IPS-20b (cell line): ENCODE data around the gene NUDT4B.
"Not testable (repeated sequence)": the region's sequence is repeated elsewhere in the genome, so short reads cannot be mapped to it uniquely, and the experiment has no call there.

ENCODE experiments used
- H3K27ac ChIP-seq: one replicate; pipeline ENCODE4 v1.5.1; 2013; ENCODE audit warnings: low read length
- H3K27me3 ChIP-seq: 2 replicates; pipeline ENCODE4 v1.6.1; 2013; ENCODE audit warnings: mild to moderate bottlenecking, low read length, inconsistent platforms; ENCODE audit not compliant: insufficient read depth
- H3K36me3 ChIP-seq: 2 replicates; pipeline ENCODE4 v1.6.1; 2013; ENCODE audit warnings: low read depth, mild to moderate bottlenecking, inconsistent platforms, low read length, moderate library complexity; ENCODE audit not compliant: insufficient read depth
- H3K4me1 ChIP-seq: 2 replicates; pipeline ENCODE4 v1.6.1; 2013; ENCODE audit warnings: mild to moderate bottlenecking, control low read depth, inconsistent platforms, low read length, moderate library complexity; ENCODE audit not compliant: insufficient read depth
- H3K4me3 ChIP-seq: 2 replicates; pipeline ENCODE4 v1.5.1; 2013; ENCODE audit warnings: mild to moderate bottlenecking, low read length, inconsistent platforms
- H3K9ac ChIP-seq: 2 replicates; pipeline ENCODE4 v1.6.1; 2013; ENCODE audit warnings: low read depth, mild to moderate bottlenecking, inconsistent platforms, low read length, moderate library complexity
- H3K9me3 ChIP-seq: 2 replicates; pipeline ENCODE4 v1.6.1; 2013; ENCODE audit warnings: mild to moderate bottlenecking, low read depth, low read length, inconsistent platforms; ENCODE audit not compliant: insufficient read depth

Gene NUDT4B

GRCh38 chr1:148743726-148744720, 4.6 kb upstream of the NUDT4B start:
- not testable (repeated sequence) for H3K9me3 ChIP-seq, H3K27me3 ChIP-seq, H3K9ac ChIP-seq, H3K27ac ChIP-seq, H3K4me3 ChIP-seq, H3K4me1 ChIP-seq, H3K36me3 ChIP-seq

GRCh38 chr1:148749335-148749681, 734 bp downstream of the NUDT4B start:
- not testable (repeated sequence) for H3K4me1 ChIP-seq, H3K27me3 ChIP-seq, H3K36me3 ChIP-seq, H3K9me3 ChIP-seq, H3K9ac ChIP-seq, H3K27ac ChIP-seq, H3K4me3 ChIP-seq

GRCh38 chr1:148756231-148756630, 7.7 kb downstream of the NUDT4B start:
- H3K9ac ChIP-seq, H3K36me3 ChIP-seq, H3K9me3 ChIP-seq: not testable (repeated sequence)

GRCh38 chr1:148757446-148757845, 8.9 kb downstream of the NUDT4B start:
- not testable (repeated sequence) for H3K36me3 ChIP-seq, H3K27ac ChIP-seq, H3K9ac ChIP-seq, H3K4me1 ChIP-seq, H3K9me3 ChIP-seq, H3K4me3 ChIP-seq, H3K27me3 ChIP-seq

More at GRCh38 chr1:148756231-148756630, 7.7 kb downstream of the NUDT4B start:
- H3K27ac ChIP-seq, H3K4me1 ChIP-seq, H3K27me3 ChIP-seq, H3K4me3 ChIP-seq: not testable (repeated sequence)

GRCh38 chr1:148758412-148758811, 9.8 kb downstream of the NUDT4B start:
- not testable (repeated sequence) for H3K27me3 ChIP-seq, H3K9ac ChIP-seq, H3K27ac ChIP-seq, H3K4me3 ChIP-seq, H3K4me1 ChIP-seq, H3K9me3 ChIP-seq, H3K36me3 ChIP-seq

GRCh38 chr1:148758925-148759324, 10.4 kb downstream of the NUDT4B start:
- H3K36me3 ChIP-seq, H3K4me1 ChIP-seq, H3K9me3 ChIP-seq, H3K27ac ChIP-seq, H3K9ac ChIP-seq, H3K27me3 ChIP-seq, H3K4me3 ChIP-seq: not testable (repeated sequence)

- H3K36me3 ChIP-seq, H3K9ac ChIP-seq, H3K4me1 ChIP-seq, H3K27ac ChIP-seq, H3K4me3 ChIP-seq, H3K9me3 ChIP-seq, H3K27me3 ChIP-seq: not testable (repeated sequence)
Observed at GRCh38 chr1:148759749-148760148, 11.2 kb downstream of the NUDT4B start.

GRCh38 chr1:148760206-148760605, 11.6 kb downstream of the NUDT4B start:
- not testable (repeated sequence) for H3K36me3 ChIP-seq

GRCh38 chr1:148761360-148761759, 12.8 kb downstream of the NUDT4B start:
- not testable (repeated sequence) for H3K27ac ChIP-seq, H3K4me3 ChIP-seq, H3K27me3 ChIP-seq, H3K36me3 ChIP-seq, H3K9ac ChIP-seq, H3K9me3 ChIP-seq, H3K4me1 ChIP-seq

More at GRCh38 chr1:148760206-148760605, 11.6 kb downstream of the NUDT4B start:
- H3K4me3 ChIP-seq, H3K4me1 ChIP-seq, H3K27ac ChIP-seq, H3K27me3 ChIP-seq, H3K9me3 ChIP-seq, H3K9ac ChIP-seq: not testable (repeated sequence)

- H3K27ac ChIP-seq, H3K36me3 ChIP-seq: not testable (repeated sequence)
Observed at GRCh38 chr1:148765238-148766019, 16.9 kb downstream of the NUDT4B start.

GRCh38 chr1:148768541-148768940, 20.0 kb downstream of the NUDT4B start:
- not testable (repeated sequence) for H3K9me3 ChIP-seq, H3K4me1 ChIP-seq, H3K4me3 ChIP-seq, H3K36me3 ChIP-seq, H3K27me3 ChIP-seq, H3K9ac ChIP-seq, H3K27ac ChIP-seq

More at GRCh38 chr1:148765238-148766019, 16.9 kb downstream of the NUDT4B start:
- not testable (repeated sequence) for H3K4me3 ChIP-seq, H3K27me3 ChIP-seq, H3K9me3 ChIP-seq, H3K4me1 ChIP-seq, H3K9ac ChIP-seq

GRCh38 chr1:148769495-148769894, 20.9 kb downstream of the NUDT4B start:
- H3K9me3 ChIP-seq, H3K9ac ChIP-seq, H3K27ac ChIP-seq, H3K36me3 ChIP-seq, H3K4me1 ChIP-seq, H3K4me3 ChIP-seq, H3K27me3 ChIP-seq: not testable (repeated sequence)
